Activated CD4-positive, alpha-beta T cell treated with anti-CD3 and anti-CD28 coated beads, Interleukin-2, amount 10 ng/mL, durations not matched to agents 7 days and 5 days (primary cell): ENCODE results near the gene CCN2. TPM values are rescaled to one million over a fixed set of nuclear protein-coding genes. Genes with fewer than 3 reads are reported as not detected.

Experiments
- CTCF ChIA-PET: fragments of 350-600 bp; sonication (Branson Sonifier 250); formaldehyde crosslinking; loops from one replicate; lab custom pipeline; 2021; ENCODE audit warnings: antibody characterized with exemption; lab: Charles Lee
- POLR2A ChIA-PET: fragments of 350-600 bp; sonication (Branson Sonifier 250); formaldehyde crosslinking; loops from one replicate; lab custom pipeline; 2021; ENCODE audit warnings: antibody characterized with exemption; lab: Charles Lee
- DNase-seq: peaks from one replicate; pipeline ENCODE4 v3.0.0-alpha.2; 2020
- H3K27ac Mint-ChIP-seq: one replicate; pipeline ENCODE4 v1.8.0; 2021; ENCODE audit warnings: mild to moderate bottlenecking, moderate library complexity, mixed read lengths
- H3K27me3 Mint-ChIP-seq: one replicate; pipeline ENCODE4 v1.8.0; 2021; ENCODE audit warnings: mixed read lengths
- H3K36me3 Mint-ChIP-seq: one replicate; pipeline ENCODE4 v1.8.0; 2021; ENCODE audit warnings: low read depth, mixed read lengths
- H3K4me1 Mint-ChIP-seq: one replicate; pipeline ENCODE4 v1.8.0; 2021; ENCODE audit warnings: mixed read lengths
- H3K4me3 Mint-ChIP-seq: one replicate; pipeline ENCODE4 v1.8.0; 2021; ENCODE audit warnings: mild to moderate bottlenecking, moderate library complexity, mixed read lengths
- H3K9me3 Mint-ChIP-seq: one replicate; pipeline ENCODE4 v1.8.0; 2021; ENCODE audit warnings: mixed read lengths
- total RNA-seq, 2 experiments: library from RNA; stranded (reverse); gene quantifications; one replicate each; pipeline ENCODE4 v1.2.3, GENCODE V29; 2021

Gene CCN2, protein sequence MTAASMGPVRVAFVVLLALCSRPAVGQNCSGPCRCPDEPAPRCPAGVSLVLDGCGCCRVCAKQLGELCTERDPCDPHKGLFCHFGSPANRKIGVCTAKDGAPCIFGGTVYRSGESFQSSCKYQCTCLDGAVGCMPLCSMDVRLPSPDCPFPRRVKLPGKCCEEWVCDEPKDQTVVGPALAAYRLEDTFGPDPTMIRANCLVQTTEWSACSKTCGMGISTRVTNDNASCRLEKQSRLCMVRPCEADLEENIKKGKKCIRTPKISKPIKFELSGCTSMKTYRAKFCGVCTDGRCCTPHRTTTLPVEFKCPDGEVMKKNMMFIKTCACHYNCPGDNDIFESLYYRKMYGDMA
- total RNA-seq = not detected

DNA sequence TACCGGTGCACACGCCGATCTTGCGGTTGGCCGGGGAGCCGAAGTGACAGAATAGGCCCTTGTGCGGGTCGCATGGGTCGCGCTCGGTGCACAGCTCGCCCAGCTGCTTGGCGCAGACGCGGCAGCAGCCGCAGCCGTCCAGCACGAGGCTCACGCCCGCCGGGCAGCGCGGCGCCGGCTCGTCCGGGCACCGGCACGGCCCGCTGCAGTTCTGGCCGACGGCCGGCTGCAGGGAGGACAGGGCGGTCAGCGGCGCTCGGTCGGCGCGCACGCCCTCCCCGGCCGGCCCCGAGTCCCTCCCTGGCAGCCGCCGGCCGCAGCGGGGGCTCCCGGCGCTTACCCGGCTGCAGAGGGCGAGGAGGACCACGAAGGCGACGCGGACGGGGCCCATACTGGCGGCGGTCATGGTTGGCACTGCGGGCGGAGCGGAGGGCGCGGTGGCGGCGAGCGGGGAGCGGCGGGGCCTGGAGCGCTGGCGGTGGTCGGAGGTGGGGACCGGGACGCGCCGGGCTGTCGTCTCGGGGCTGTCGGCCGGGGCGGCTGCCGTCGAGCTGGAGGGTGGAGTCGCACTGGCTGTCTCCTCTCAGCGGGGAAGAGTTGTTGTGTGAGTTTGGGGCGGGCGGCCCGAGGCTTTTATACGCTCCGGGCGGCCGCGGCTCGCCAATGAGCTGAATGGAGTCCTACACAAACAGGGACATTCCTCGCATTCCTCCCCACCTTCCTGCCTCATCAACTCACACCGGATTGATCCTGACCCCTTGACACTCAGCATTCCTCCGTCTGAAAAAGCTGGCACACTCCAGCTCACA lies at the start of gene CCN2:
Gene CCN2 (minus strand): TSS at position 606 of the 809 bp plus-strand sequence. CDS start 200 bp downstream, at position 406.
- POLR2A ChIA-PET = interaction anchor here (0.5 kb wide), 1 partner anchor 34 kb away, joined by 3 read pairs; no protein-coding TSS in a partner anchor
- Mint-ChIP-seq H3K27ac (peak within 1 kb of the TSS; percentile 33), H3K4me3 (peak within 1 kb of the TSS; percentile 66), H3K27me3 (peaks cover 72% of the 10 kb centered on the region), H3K9me3 (no peaks in the 10 kb centered on the region), H3K36me3 (no peaks in the 10 kb centered on the region), H3K4me1 (peaks cover 6% of the 10 kb centered on the region)
- no peak for DNase-seq
- CTCF ChIA-PET = no interaction called here

DNA sequence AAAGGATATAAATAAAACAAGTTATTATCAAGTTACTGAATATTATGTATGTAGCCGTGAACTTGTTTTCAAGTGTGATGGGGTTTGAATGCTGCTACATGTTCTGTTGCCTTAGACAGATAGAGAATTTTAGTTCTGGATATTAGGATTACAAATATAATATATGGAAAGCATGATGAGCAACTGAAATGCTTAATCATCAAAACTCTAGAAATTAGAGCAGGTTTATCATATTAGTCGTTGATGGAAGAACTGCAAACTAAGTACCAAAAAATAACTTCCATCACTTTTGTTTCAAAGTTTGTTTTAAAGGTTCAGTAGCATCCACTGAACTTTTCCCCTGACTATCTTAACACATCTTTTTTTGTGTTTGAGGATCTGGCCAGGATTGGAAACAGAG lies 49.1 kb upstream of the CCN2 start:
- POLR2A ChIA-PET = no interaction called here
- CTCF ChIA-PET = interaction anchor here (0.6 kb wide), 1 partner anchor 316 kb away, joined by 3 read pairs; no protein-coding TSS in a partner anchor

DNA sequence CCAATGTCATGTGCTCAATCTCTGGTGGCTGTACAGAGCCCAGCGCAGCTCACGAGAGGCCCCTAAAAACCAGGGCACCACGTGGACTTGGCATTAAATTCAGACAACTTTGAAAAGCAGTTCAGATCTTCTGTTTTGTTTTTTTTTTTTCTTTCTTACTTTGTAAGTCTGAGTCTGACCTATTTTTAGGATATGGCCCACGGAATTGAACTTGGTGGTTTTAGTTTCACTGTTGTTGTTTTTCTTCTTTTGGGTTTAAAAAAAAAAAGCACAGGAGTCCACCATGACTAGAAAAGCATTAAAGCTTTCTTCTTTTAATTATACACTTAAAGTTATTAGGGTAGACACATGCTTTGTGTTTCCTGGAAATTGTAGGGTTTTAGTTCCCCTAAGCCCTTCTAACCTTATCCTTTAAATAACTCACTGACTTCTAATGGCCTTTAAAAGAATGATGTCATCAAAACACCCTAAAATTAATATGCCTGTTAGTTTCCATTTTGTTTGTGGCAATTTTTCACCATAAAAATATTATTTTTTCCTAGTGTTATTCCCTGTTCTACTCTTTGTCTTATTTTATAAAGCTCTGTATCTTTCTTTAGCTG lies 48.5 kb upstream of the CCN2 start:
- POLR2A ChIA-PET = no interaction called here
- CTCF ChIA-PET = interaction anchor here (0.6 kb wide), 1 partner anchor 315 kb away, joined by 3 read pairs; no protein-coding TSS in a partner anchor
- Mint-ChIP-seq H3K27ac (no peak overlapping the region), H3K36me3 (no peaks in the 10 kb centered on the region), H3K9me3 (peaks cover 7% of the 10 kb centered on the region), H3K4me3 (no peak overlapping the region), H3K27me3 (no peaks in the 10 kb centered on the region), H3K4me1 (no peaks in the 10 kb centered on the region)
- no peak for DNase-seq

More for the DNA sequence above, 49.1 kb upstream of the CCN2 start:
- H3K9me3 Mint-ChIP-seq = peaks cover 7% of the 10 kb centered on the region
- no peak for DNase-seq
- H3K36me3 Mint-ChIP-seq = no peaks in the 10 kb centered on the region
- no peak overlapping the region for H3K4me3 Mint-ChIP-seq
- no peak overlapping the region for H3K27ac Mint-ChIP-seq
- no peaks in the 10 kb centered on the region for H3K27me3 Mint-ChIP-seq
- H3K4me1 Mint-ChIP-seq = no peaks in the 10 kb centered on the region

DNA sequence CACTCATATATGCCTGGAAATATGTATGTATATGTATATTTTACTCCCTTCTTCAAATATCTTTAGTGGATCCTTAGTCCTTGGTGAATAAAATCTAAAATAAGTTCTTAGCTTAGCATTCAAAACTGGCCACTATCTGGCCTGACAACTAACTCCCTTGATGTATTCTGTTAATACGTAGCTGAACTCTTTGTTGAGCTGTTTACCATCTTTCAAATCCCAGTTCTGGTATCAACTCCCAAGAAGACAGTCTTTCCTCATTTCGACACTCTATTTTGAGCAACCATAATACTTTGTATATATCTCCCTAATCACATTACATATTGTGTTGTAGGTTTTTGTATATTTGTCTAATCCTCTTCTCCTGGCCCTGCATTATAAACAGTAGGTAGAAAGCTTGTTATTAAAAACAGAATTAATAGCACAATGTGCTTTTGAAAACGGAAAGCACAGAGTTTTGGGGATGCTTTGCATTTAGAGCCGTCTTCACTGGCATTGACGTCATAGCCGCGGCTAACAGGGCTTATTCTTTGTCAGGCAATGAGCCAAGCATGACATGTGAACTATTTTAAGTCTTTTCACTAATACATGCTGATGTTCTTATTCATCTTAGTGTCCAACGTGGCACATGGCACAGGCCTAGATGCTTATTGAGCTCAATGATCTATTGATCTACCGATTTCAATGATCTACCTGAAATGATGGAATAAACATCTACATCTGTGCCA lies 47.2 kb upstream of the CCN2 start:
- no peaks in the 10 kb centered on the region for H3K27me3 Mint-ChIP-seq
- ChIA-PET CTCF (no interaction called here), POLR2A (no interaction called here)

DNA sequence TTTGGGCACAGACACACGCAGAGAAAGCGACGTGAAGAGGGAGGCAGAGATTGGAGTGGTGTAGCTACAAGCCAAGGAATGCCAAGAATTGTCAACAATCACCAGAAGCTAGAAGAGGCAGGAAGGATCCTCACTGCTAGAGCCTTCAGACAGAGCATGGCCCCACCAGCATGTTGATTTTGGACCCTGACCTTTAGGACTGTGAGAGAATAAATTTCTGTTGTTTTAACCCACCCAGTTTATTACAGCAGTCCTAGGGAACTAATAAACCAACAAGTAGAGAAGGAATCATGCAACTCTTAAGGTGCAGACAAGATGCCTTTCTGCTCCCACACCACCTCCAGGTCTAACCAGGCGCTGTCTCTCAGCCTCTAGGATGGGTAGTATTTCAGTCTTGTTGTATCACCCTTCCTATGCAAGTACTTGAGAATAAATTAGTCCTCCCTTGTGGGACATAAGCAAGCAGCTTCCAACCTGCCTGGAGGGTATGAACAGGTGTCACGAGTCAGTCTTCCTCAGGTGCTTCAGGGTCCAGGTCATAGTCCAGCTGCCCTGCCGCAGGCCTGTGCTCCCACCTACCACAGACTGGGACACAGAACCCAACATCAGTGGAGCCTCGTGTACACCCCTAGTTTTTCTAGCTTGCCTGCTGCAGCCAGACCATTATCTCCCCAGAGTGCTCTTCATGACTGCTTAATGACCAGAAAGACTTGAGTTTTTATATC lies 46.4 kb upstream of the CCN2 start:
- Mint-ChIP-seq H3K27me3 (no peaks in the 10 kb centered on the region), H3K27ac (no peak overlapping the region), H3K36me3 (no peaks in the 10 kb centered on the region), H3K9me3 (no peaks in the 10 kb centered on the region), H3K4me3 (no peak overlapping the region), H3K4me1 (no peaks in the 10 kb centered on the region)
- no peak for DNase-seq
- CTCF ChIA-PET = no interaction called here
- POLR2A ChIA-PET = no interaction called here

More for the DNA sequence above, 47.2 kb upstream of the CCN2 start:
- Mint-ChIP-seq H3K4me3 (no peak overlapping the region), H3K36me3 (no peaks in the 10 kb centered on the region), H3K4me1 (no peaks in the 10 kb centered on the region), H3K27ac (no peak overlapping the region), H3K9me3 (peaks cover 1% of the 10 kb centered on the region)
- no peak for DNase-seq

DNA sequence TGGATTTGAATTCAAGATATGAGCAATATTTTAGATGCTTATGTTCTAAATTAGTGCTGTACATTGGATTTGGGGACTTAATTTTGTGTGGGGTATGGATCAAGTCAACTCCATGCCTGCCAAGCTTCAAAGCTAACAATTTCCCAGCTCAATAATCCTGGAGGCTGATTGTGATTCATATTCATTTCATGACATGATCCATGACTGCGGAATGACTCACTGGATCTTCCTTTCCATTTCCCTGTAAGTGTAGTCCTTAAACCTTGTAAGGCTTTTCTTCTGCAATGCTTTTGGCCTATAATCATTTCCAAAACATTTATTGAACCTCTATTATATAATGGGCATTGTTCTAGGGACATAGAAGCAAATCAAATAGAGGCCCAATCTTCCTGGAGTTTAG lies 44.7 kb upstream of the CCN2 start:
- DNase-seq = no peak
- Mint-ChIP-seq H3K27ac (no peak overlapping the region), H3K9me3 (no peaks in the 10 kb centered on the region), H3K4me3 (no peak overlapping the region), H3K4me1 (no peaks in the 10 kb centered on the region), H3K36me3 (no peaks in the 10 kb centered on the region), H3K27me3 (no peaks in the 10 kb centered on the region)
- ChIA-PET CTCF (interaction anchor here (0.6 kb wide), 1 partner anchor 41 kb away, joined by 3 read pairs; no protein-coding TSS in a partner anchor), POLR2A (no interaction called here)

DNA sequence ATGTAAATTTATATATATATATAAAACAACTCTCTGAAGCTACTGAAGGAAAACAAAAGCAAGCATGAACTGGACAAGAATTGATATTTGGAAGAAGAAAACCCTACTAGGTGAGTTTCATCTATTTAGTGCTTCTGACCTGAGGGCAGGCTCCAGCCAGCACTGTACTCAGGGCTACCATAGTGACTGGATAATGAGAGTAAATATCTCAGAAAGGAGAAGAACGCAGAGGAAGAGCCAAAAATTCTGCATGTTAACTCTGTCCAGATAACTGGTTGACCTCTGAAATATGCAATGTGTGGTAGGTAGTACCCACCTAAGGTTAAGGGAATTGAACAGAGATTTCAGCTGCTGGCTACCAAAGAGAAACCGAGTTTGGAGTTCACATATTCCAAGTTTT lies 41.4 kb upstream of the CCN2 start:
- Mint-ChIP-seq H3K4me1 (no peaks in the 10 kb centered on the region), H3K27me3 (no peaks in the 10 kb centered on the region), H3K9me3 (no peaks in the 10 kb centered on the region), H3K4me3 (no peak overlapping the region), H3K36me3 (no peaks in the 10 kb centered on the region), H3K27ac (no peak overlapping the region)
- no peak for DNase-seq
- ChIA-PET CTCF (no interaction called here), POLR2A (no interaction called here)

DNA sequence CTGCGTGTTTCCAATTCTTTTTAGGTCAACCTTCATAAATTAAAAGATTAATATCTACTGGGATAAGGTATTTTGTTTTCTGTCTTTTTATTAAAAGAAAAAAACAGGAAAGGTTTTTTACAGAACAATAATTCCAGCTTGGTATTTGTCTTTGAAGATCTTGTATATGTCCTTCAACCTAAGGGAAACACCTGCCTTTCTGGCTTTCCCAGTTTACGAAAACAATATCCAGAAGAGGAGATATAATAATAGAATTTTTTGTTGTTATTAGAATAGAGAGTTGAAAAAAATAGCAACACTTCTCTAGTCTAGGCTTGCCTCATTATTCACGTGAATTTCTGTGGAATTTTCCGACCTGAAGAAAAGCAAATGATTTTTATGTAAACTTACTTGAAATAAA lies 37.9 kb upstream of the CCN2 start:
- H3K9me3 Mint-ChIP-seq = no peaks in the 10 kb centered on the region
- H3K4me3 Mint-ChIP-seq = no peak overlapping the region
- POLR2A ChIA-PET = no interaction called here
- H3K27me3 Mint-ChIP-seq = no peaks in the 10 kb centered on the region
- no peak for DNase-seq
- no peaks in the 10 kb centered on the region for H3K4me1 Mint-ChIP-seq
- H3K36me3 Mint-ChIP-seq = no peaks in the 10 kb centered on the region
- CTCF ChIA-PET = no interaction called here
- no peak overlapping the region for H3K27ac Mint-ChIP-seq

DNA sequence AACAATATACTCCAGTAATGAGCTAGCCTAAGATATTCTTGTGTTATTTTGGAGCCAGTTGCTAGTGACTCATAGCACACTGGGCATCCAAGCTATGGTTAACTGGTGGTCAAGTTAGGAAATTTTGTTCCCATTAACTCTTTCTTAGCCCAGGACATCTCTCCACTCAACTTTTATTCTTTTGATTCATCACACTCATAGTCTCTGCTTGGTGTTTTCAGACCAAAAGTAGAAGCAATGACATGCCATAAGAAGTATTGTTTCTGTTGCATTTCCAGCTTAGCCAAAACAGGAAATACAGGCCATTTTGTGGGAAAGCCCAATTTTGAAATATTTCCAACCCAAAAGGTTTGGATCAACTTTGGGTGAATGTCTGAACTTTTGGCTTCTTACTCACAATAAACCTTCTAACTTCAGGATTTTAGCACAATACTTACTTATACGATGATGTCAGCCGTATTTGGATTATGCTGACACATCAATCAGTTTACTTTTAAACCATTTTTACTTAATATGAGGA lies 31.6 kb upstream of the CCN2 start:
- DNase-seq = no peak
- H3K4me1 Mint-ChIP-seq = no peaks in the 10 kb centered on the region
- H3K4me3 Mint-ChIP-seq = no peak overlapping the region
- H3K27me3 Mint-ChIP-seq = no peaks in the 10 kb centered on the region
- CTCF ChIA-PET = no interaction called here
- POLR2A ChIA-PET = no interaction called here
- no peaks in the 10 kb centered on the region for H3K9me3 Mint-ChIP-seq
- H3K27ac Mint-ChIP-seq = no peak overlapping the region
- H3K36me3 Mint-ChIP-seq = no peaks in the 10 kb centered on the region

DNA sequence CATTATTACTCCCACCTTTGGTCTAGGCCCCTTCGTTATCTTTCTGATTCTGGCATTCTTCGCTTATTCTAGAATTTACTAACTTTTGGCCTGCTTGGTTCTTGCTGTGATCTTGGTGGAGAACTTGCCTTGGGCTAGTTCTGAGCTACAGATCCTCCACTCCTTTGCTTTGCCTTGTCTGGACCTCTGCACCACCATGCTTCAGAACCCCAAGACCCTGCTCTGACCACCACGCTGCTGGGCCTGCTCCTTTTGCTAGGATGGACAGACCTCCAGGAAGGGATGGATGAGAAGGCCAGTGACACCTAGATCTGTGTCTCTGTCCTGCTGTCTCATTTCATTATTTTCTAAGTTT lies 30.4 kb upstream of the CCN2 start:
- Mint-ChIP-seq H3K27me3 (no peaks in the 10 kb centered on the region), H3K27ac (no peak overlapping the region), H3K9me3 (no peaks in the 10 kb centered on the region), H3K4me3 (no peak overlapping the region), H3K36me3 (no peaks in the 10 kb centered on the region), H3K4me1 (no peaks in the 10 kb centered on the region)
- ChIA-PET CTCF (no interaction called here), POLR2A (no interaction called here)
- no peak for DNase-seq

DNA sequence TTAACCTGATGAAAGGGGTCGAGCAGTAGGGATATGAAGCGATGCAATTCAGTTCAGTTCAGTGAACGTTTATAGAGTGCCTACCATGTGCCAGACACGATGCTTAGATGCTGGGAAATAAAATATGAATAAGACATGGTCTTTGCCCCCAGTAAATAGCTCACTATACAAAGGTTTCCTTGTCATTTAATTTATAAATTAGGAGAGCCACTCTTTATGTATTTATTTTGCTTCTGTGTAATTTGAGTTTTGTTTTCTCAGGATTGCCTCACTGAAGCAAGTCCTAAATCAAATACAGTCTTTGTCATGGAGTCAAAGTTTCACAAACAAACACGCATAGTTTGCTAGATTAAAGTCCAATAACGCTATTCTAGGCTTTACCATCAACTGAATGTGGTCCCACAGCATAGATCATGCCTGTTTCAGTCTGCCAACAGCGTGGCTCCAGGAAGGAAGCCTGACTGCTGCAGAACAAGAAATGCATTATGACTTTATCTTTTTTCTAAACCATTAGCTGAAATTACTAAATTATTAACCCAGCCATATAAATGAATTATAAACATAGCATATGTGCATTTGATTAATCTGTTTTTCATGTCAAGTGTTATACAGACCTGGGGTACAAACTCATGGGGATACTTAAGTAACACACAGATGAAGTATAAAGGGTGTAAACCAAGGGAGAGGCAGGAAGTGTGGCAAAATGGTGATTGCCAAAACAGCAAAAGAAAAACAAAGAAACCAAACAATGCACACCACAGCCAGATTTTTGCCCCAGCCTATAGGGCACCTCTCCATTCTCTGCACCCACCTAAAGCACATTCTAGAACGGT lies 29.8 kb upstream of the CCN2 start:
- H3K36me3 Mint-ChIP-seq = no peaks in the 10 kb centered on the region
- CTCF ChIA-PET = no interaction called here
- no peaks in the 10 kb centered on the region for H3K9me3 Mint-ChIP-seq
- no peak overlapping the region for H3K27ac Mint-ChIP-seq
- no peak overlapping the region for H3K4me3 Mint-ChIP-seq
- POLR2A ChIA-PET = no interaction called here
- no peak for DNase-seq
- no peaks in the 10 kb centered on the region for H3K4me1 Mint-ChIP-seq
- H3K27me3 Mint-ChIP-seq = no peaks in the 10 kb centered on the region
